Erythroblast (primary cell): ENCODE results near the gene THOP1.

ENCODE experiments used
- GATA1 ChIP-seq: IDR thresholded peaks from 2 replicates; pipeline ENCODE4 v1.6.1; 2011; ENCODE audit warnings: low read depth, mild to moderate bottlenecking, control low read depth, low read length, moderate library complexity
- POLR2A ChIP-seq: IDR thresholded peaks from 2 replicates; pipeline ENCODE4 v1.6.1; 2011; ENCODE audit warnings: mild to moderate bottlenecking, low read length

DNA sequence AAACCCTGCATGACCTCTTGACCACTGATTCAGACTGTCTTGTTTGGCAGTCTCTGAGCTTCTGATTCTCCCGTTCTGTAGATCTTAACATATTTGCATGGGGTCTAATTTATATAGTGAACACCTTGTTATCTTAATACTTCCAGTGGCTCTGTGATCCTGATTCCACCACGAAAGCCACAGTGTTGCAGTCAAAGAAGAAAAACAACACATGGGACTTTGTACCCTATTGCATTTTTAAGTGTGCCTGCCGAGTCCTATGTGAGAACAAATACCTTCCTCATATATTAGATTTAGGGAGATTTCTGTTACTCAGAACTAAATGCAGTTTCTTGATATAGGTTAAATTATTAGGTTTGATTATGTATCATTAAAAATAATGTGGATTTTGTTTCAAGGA is 69.5 kb downstream of the THOP1 start:
- TF ChIP-seq POLR2A (no peak), GATA1 (no peak)
